ENCODE measurements around the gene HLA-DPA1.

- TF ChIP-seq CTCF (conservative IDR thresholded peaks at IDR 0.05 in 1 of 2, IDR thresholded peaks at IDR 0.05 in 1 of 2; ENCODE audit: extremely low read depth in 1 of 2, insufficient read depth in 1 of 2, low read depth in 1 of 2, low read length in 2 of 2) = no peak
- no peak for TF ChIP-seq EZH2 (IDR thresholded peaks at IDR 0.05; ENCODE audit: borderline replicate concordance, low read length)
Measured at GRCh38 chr6:33036535-33036934, 36.9 kb downstream of the HLA-DPA1 start.

Data from mammary epithelial cell (primary cell).